GM12874 (cell line): Measurements from ENCODE around the gene PTPRN2.

ENCODE experiments used
- CTCF ChIP-seq: IDR thresholded peaks from 2 replicates; pipeline ENCODE4 v1.5.1; 2011; ENCODE audit warnings: low read depth, mild to moderate bottlenecking, control low read depth, low read length, moderate library complexity; ENCODE audit not compliant: insufficient read depth

Gene PTPRN2

GRCh38 chr7:158022601-158023000, 565.0 kb downstream of the PTPRN2 start:
- TF ChIP-seq CTCF = no peak

GRCh38 chr7:158021836-158022235, 565.8 kb downstream of the PTPRN2 start:
- TF ChIP-seq CTCF = no peak

- no peak for TF ChIP-seq CTCF
These were observed 566.9 kb downstream of the PTPRN2 start for GRCh38 chr7:158020706-158021095.

GRCh38 chr7:158019726-158020705, 567.6 kb downstream of the PTPRN2 start:
- no peak for TF ChIP-seq CTCF

- TF ChIP-seq CTCF = no peak
These were observed 568.5 kb downstream of the PTPRN2 start for GRCh38 chr7:158018971-158019645.

- no peak for TF ChIP-seq CTCF
These were observed 569.4 kb downstream of the PTPRN2 start for GRCh38 chr7:158018098-158018762.
